PC-3 (cell line): ENCODE results near the gene FZD8.
"Not testable (repeated sequence)": the region's sequence is repeated elsewhere in the genome, so short reads cannot be mapped to it uniquely, and the experiment has no call there.

Experiments
- CTCF ChIP-seq: fragments of 300-600 bp; sonication (generic); conservative IDR thresholded peaks from 2 replicates; pipeline ENCODE4 v1.5.1; 2017; ENCODE audit warnings: antibody characterized with exemption, low read depth, mild to moderate bottlenecking, low read length
- EZH2 ChIP-seq: fragments of 300-600 bp; sonication (generic); IDR thresholded peaks from one replicate; pipeline ENCODE4 v1.6.1; 2017; ENCODE audit warnings: antibody characterized with exemption, mild to moderate bottlenecking, low read length; ENCODE audit not compliant: unreplicated experiment

GRCh38 chr10:35685858-35686257 is 43.8 kb upstream of the FZD8 start:
- not testable (repeated sequence) for TF ChIP-seq EZH2, CTCF
